ENCODE measurements around the gene DOCK1. TPM values are rescaled to one million over a fixed set of nuclear protein-coding genes. Genes with fewer than 3 reads are reported as not detected.

DOCK1 gene
- total RNA-seq, 1 experiment from 2014 or later: 82.2 TPM

- ChIA-PET CTCF (no interaction called here), POLR2A (no interaction called here)
- Mint-ChIP-seq H3K27ac (ENCODE audit: unreplicated experiment) (no peak overlapping the region), H3K4me1 (ENCODE audit: low read depth, unreplicated experiment) (no peaks in the 10 kb centered on the region), H3K9me3 (ENCODE audit: unreplicated experiment) (peaks cover 9% of the 10 kb centered on the region), H3K36me3 (ENCODE audit: insufficient read depth, unreplicated experiment) (peaks cover 28% of the 10 kb centered on the region), H3K27me3 (ENCODE audit: insufficient read depth, unreplicated experiment) (no peaks in the 10 kb centered on the region), H3K4me3 (ENCODE audit: unreplicated experiment) (no peak overlapping the region)
- no peak for TF ChIP-seq CTCF (IDR thresholded peaks at IDR 0.05; ENCODE audit: insufficient read depth in 1 of 2, low read depth in 1 of 2, low read length in 1 of 2, severe bottlenecking in 1 of 2, unreplicated experiment in 1 of 2)
- Histone ChIP-seq H3K9me3 (no peaks in the 10 kb centered on the region; the same call in 1 of the 2 replicates), H3K36me3 (ENCODE audit: control insufficient read depth, insufficient read depth, low read length) (no peaks in the 10 kb centered on the region; the same call in 1 of the 2 replicates), H3K4me3 (ENCODE audit: low read depth, low read length) (no peak overlapping the region), H3K27me3 (replicated peaks; ENCODE audit: control insufficient read depth, insufficient read depth, low read length) (no peaks in the 10 kb centered on the region), H3K4me1 (peaks cover 12% of the 10 kb centered on the region; the same call in 1 of the 2 replicates)
- no TSS peak for BruUV-seq (replicated peaks)
- no peak for DNase-seq
- intact Hi-C loops (cut with micrococcal nuclease; ENCODE audit: unreplicated experiment): no loop called here
These were observed 34.5 kb downstream of the DOCK1 start for GRCh38 chr10:126939706-126940105.

- no TSS peak for BruUV-seq (replicated peaks)
- peaks cover 28% of the 10 kb centered on the region for H3K36me3 Mint-ChIP-seq (ENCODE audit: insufficient read depth, unreplicated experiment)
- H3K27me3 Mint-ChIP-seq (ENCODE audit: insufficient read depth, unreplicated experiment): no peaks in the 10 kb centered on the region
- peaks cover 18% of the 10 kb centered on the region for H3K9me3 Mint-ChIP-seq (ENCODE audit: unreplicated experiment)
- Histone ChIP-seq H3K9me3 (no peaks in the 10 kb centered on the region; the same call in none of the 2 replicates), H3K4me1 (peaks cover 12% of the 10 kb centered on the region; the same call in 1 of the 2 replicates), H3K27me3 (replicated peaks; ENCODE audit: control insufficient read depth, insufficient read depth, low read length) (no peaks in the 10 kb centered on the region), H3K36me3 (ENCODE audit: control insufficient read depth, insufficient read depth, low read length) (no peaks in the 10 kb centered on the region; the same call in 1 of the 2 replicates), H3K4me3 (ENCODE audit: low read depth, low read length) (no peak overlapping the region)
- H3K27ac Mint-ChIP-seq (ENCODE audit: unreplicated experiment): no peak overlapping the region
- no peak for TF ChIP-seq CTCF (IDR thresholded peaks at IDR 0.05; ENCODE audit: insufficient read depth in 1 of 2, low read depth in 1 of 2, low read length in 1 of 2, severe bottlenecking in 1 of 2, unreplicated experiment in 1 of 2)
- no peak for DNase-seq
- no peak overlapping the region for H3K4me3 Mint-ChIP-seq (ENCODE audit: unreplicated experiment)
- no peaks in the 10 kb centered on the region for H3K4me1 Mint-ChIP-seq (ENCODE audit: low read depth, unreplicated experiment)
- POLR2A ChIA-PET: no interaction called here
- CTCF ChIA-PET: no interaction called here
- intact Hi-C loops (cut with micrococcal nuclease; ENCODE audit: unreplicated experiment): no loop called here
These were observed 35.6 kb downstream of the DOCK1 start for GRCh38 chr10:126940670-126941310.

GRCh38 chr10:126944191-126944590 lies 39.0 kb downstream of the DOCK1 start:
- H3K27ac Mint-ChIP-seq (ENCODE audit: unreplicated experiment): no peak overlapping the region
- H3K4me1 Mint-ChIP-seq (ENCODE audit: low read depth, unreplicated experiment): no peaks in the 10 kb centered on the region
- CTCF ChIA-PET: no interaction called here
- DNase-seq: no peak
- no peak overlapping the region for H3K4me3 Mint-ChIP-seq (ENCODE audit: unreplicated experiment)
- POLR2A ChIA-PET: no interaction called here
- no TSS peak for BruUV-seq (replicated peaks)
- peaks cover 3% of the 10 kb centered on the region for H3K9me3 ChIP-seq
- H3K27me3 ChIP-seq (replicated peaks; ENCODE audit: control insufficient read depth, insufficient read depth, low read length): no peaks in the 10 kb centered on the region
- H3K36me3 Mint-ChIP-seq (ENCODE audit: insufficient read depth, unreplicated experiment): peaks cover 23% of the 10 kb centered on the region
- H3K36me3 ChIP-seq (ENCODE audit: control insufficient read depth, insufficient read depth, low read length): no peaks in the 10 kb centered on the region
- H3K4me1 ChIP-seq: peaks cover 12% of the 10 kb centered on the region; the same call in 1 of the 2 replicates
- TF ChIP-seq CTCF (IDR thresholded peaks at IDR 0.05; ENCODE audit: insufficient read depth in 1 of 2, low read depth in 1 of 2, low read length in 1 of 2, severe bottlenecking in 1 of 2, unreplicated experiment in 1 of 2): no peak
- H3K4me3 ChIP-seq (ENCODE audit: low read depth, low read length): no peak overlapping the region
- peaks cover 18% of the 10 kb centered on the region for H3K9me3 Mint-ChIP-seq (ENCODE audit: unreplicated experiment)
- intact Hi-C loops (cut with micrococcal nuclease; ENCODE audit: unreplicated experiment): no loop called here
- no peaks in the 10 kb centered on the region for H3K27me3 Mint-ChIP-seq (ENCODE audit: insufficient read depth, unreplicated experiment)
